CD8-positive, alpha-beta memory T cell (primary cell): Measurements from ENCODE around the gene COPRS. TPM values are rescaled to one million over a fixed set of nuclear protein-coding genes. Genes with fewer than 3 reads are reported as not detected.

ENCODE experiments used
- CTCF ChIA-PET: fragments of 350-600 bp; sonication (Branson Sonifier 250); formaldehyde crosslinking; loops from one replicate; lab custom pipeline; 2021; ENCODE audit warnings: antibody characterized with exemption; lab: Charles Lee
- POLR2A ChIA-PET: fragments of 350-600 bp; sonication (Branson Sonifier 250); formaldehyde crosslinking; loops from one replicate; lab custom pipeline; 2021; ENCODE audit warnings: antibody characterized with exemption; lab: Charles Lee
- DNase-seq, 5 donors: peaks; one replicate each; pipeline versions ENCODE4 v3.0.0 to v3.0.0-alpha.2; 2020 to 2022; ENCODE audit warnings: mixed read lengths in 1 of 5
- H3K27ac ChIP-seq: one replicate; pipeline ENCODE4 v1.7.0; 2013; ENCODE audit warnings: low read depth, mild to moderate bottlenecking, low read length, moderate library complexity
- H3K27me3 ChIP-seq: 2 replicates; pipeline ENCODE4 v1.7.0; 2013; ENCODE audit warnings: low read length, mild to moderate bottlenecking; ENCODE audit not compliant: insufficient read depth, poor library complexity, severe bottlenecking
- H3K36me3 ChIP-seq: 2 replicates; pipeline ENCODE4 v1.7.0; 2013; ENCODE audit warnings: mild to moderate bottlenecking, low read length, moderate library complexity; ENCODE audit not compliant: insufficient read depth
- H3K4me1 ChIP-seq: 2 replicates; pipeline ENCODE4 v1.7.0; 2013; ENCODE audit warnings: mild to moderate bottlenecking, low read length, moderate library complexity; ENCODE audit not compliant: insufficient read depth
- H3K4me3 ChIP-seq: 2 replicates; pipeline ENCODE4 v1.7.0; 2013; ENCODE audit warnings: mild to moderate bottlenecking, low read length
- H3K9me3 ChIP-seq: 2 replicates; pipeline ENCODE4 v1.7.0; 2013; ENCODE audit warnings: mild to moderate bottlenecking, low read length
- H3K27ac Mint-ChIP-seq, 8 donors: one replicate each; pipeline ENCODE4 v1.8.0; 2020 to 2021; ENCODE audit warnings: mixed read lengths in 8 of 8, mild to moderate bottlenecking in 6 of 8, inconsistent platforms in 3 of 8, moderate library complexity in 3 of 8
- H3K27me3 Mint-ChIP-seq, 2 donors: one replicate each; pipeline ENCODE4 v1.8.0; 2020 to 2021; ENCODE audit warnings: mixed read lengths in 2 of 2, mild to moderate bottlenecking in 1 of 2, moderate library complexity in 1 of 2
- H3K36me3 Mint-ChIP-seq, 3 donors: one replicate each; pipeline ENCODE4 v1.8.0; 2020 to 2021; ENCODE audit warnings: mixed read lengths in 3 of 3, inconsistent platforms in 1 of 3, mild to moderate bottlenecking in 1 of 3
- H3K4me1 Mint-ChIP-seq, 3 donors: one replicate each; pipeline ENCODE4 v1.8.0; 2020 to 2021; ENCODE audit warnings: mixed read lengths in 3 of 3, inconsistent platforms in 1 of 3, mild to moderate bottlenecking in 1 of 3
- H3K4me3 Mint-ChIP-seq, 7 donors: one replicate each; pipeline ENCODE4 v1.8.0; 2020 to 2021; ENCODE audit warnings: mixed read lengths in 7 of 7, mild to moderate bottlenecking in 6 of 7, moderate library complexity in 4 of 7, inconsistent platforms in 2 of 7
- H3K9me3 Mint-ChIP-seq, 5 donors: one replicate each; pipeline ENCODE4 v1.8.0; 2020 to 2022; ENCODE audit warnings: mixed read lengths in 5 of 5, mild to moderate bottlenecking in 3 of 5, moderate library complexity in 2 of 5, inconsistent platforms in 1 of 5
- polyA plus RNA-seq: library from polyadenylated mRNA; unstranded; fragments of 300-500 nt; fragmentation: Illumina TruSeq; gene quantifications from one replicate; pipeline ENCODE4 v1.2.3, GENCODE V29; 2021
- total RNA-seq, 2 experiments: library from RNA; stranded (reverse); gene quantifications; one replicate each; pipeline ENCODE4 v1.2.3, GENCODE V29; 2021

The COPRS gene, protein sequence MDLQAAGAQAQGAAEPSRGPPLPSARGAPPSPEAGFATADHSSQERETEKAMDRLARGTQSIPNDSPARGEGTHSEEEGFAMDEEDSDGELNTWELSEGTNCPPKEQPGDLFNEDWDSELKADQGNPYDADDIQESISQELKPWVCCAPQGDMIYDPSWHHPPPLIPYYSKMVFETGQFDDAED
- total RNA-seq (10 to 100 TPM; 66.6 to 67.4 TPM), polyA plus RNA-seq (13.7 TPM)

DNA sequence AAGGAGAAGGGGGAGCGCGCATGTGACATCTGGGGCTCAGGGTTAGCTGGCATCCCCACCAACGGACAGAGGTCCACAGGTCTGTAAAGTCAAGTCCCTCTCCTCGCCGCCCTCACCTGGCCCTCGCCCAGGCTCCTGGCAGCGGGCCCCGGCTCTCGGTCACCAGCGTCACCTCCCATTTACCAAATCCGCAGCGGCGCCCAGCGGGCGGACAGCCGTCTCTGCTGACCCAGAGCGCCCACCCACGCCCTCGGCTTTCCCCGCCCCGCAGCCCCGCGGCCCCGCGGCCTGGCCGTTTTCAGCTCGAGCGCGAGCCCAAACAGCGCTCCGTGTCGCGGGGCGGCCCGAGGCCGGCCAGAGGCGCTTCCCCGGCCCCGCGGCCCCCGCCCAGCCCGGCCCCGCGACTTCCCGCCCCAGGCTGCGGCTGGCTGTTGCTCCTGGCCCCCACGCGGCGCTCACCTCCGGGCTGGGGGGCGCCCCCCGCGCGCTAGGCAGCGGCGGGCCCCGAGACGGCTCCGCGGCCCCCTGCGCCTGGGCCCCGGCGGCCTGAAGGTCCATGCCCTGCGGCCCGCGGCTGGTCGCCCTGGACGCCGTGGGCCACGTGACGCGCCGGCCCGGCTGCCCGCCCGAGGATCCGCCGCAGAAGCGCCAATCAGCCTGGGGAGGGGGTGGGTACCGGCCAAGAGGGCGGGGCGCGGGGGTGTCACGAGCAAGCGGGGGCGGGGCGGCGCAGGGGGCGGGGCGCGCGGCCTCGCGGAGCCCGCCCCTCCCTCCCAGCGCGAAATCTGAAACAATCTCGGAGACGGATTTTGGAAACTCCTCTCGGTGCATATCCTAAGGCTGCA lies at the start of gene COPRS:
Gene COPRS, minus strand, starts transcription at position 603 of the 845 bp plus-strand sequence. Its CDS starts 45 bp downstream, at position 558.
- Mint-ChIP-seq H3K4me1 (peaks cover 15 to 18% (median 16%) of the 10 kb centered on the region in 3 donors), H3K27me3 (no peaks in the 10 kb centered on the region), H3K9me3 (no peaks in the 10 kb centered on the region), H3K4me3 (peak within 1 kb of the TSS; percentile 84 to 91 (median 90)), H3K27ac (peak within 1 kb of the TSS; percentile 24 to 93 (median 87)), H3K36me3 (peaks cover 3 to 22% (median 7%) of the 10 kb centered on the region in 3 donors)
- peak within 1 kb of the TSS; percentile 68 for H3K4me3 ChIP-seq
- H3K36me3 ChIP-seq, result peaks cover under 1% of the 10 kb centered on the region
- DNase-seq, result peak; percentile 69 to 85 (median 80)
- H3K9me3 ChIP-seq, result no peaks in the 10 kb centered on the region
- H3K27me3 ChIP-seq, result no peaks in the 10 kb centered on the region
- ChIA-PET POLR2A (no interaction called here), CTCF (no interaction called here)
- peaks cover 10% of the 10 kb centered on the region for H3K4me1 ChIP-seq
- no peak within 1 kb of the TSS for H3K27ac ChIP-seq

GRCh38 chr17:31908386-31908785 lies 49.3 kb upstream of the COPRS start:
- no peaks in the 10 kb centered on the region for H3K4me1 Mint-ChIP-seq
- no peak overlapping the region for H3K27ac Mint-ChIP-seq
- no peak for DNase-seq
- ChIA-PET CTCF (interaction anchor here (0.8 kb wide), 1 partner anchor 10 kb away, joined by 3 read pairs; no protein-coding TSS in a partner anchor), POLR2A (no interaction called here)
- H3K9me3 Mint-ChIP-seq, result no peaks in the 10 kb centered on the region
- Histone ChIP-seq H3K9me3 (no peaks in the 10 kb centered on the region), H3K27ac (no peak overlapping the region), H3K27me3 (no peaks in the 10 kb centered on the region), H3K4me1 (no peaks in the 10 kb centered on the region), H3K36me3 (no peaks in the 10 kb centered on the region), H3K4me3 (no peak overlapping the region)
- H3K4me3 Mint-ChIP-seq, result no peak overlapping the region
- H3K36me3 Mint-ChIP-seq, result no peaks in the 10 kb centered on the region
- peaks cover 9 to 22% of the 10 kb centered on the region in 2 donors for H3K27me3 Mint-ChIP-seq

DNA sequence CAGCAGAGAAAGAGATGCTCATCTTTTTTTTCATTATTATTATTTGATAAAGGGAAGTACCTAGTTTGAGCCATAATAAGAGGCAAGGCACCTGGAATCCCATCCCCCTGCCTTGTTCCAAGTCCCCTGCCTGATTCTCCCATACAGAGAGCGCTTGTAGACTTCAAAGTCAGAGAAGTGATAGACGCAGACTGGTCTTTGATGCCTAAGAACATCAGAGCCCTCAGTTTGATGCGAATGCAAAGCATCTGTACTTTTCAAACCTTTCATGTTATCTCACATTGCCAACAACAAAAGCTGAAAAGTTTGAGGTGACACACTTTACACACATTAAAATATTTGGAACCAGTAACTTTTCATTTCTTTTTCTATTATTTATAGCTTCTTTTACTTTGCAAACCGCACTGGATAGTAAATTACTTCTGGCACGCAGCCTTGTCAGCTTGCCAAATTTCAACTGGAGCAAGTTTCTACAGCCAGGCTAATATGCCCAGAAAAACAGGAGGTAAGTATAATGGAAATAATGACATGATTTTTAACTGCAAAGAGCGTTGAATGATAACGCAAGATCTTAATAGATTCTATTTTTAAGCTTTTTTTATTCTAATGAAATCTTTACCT lies 48.4 kb upstream of the COPRS start:
- Mint-ChIP-seq H3K4me1 (peaks cover 0 to 3% (median 0%) of the 10 kb centered on the region in 3 donors), H3K27me3 (peaks cover 9 to 21% of the 10 kb centered on the region in 2 donors), H3K36me3 (no peaks in the 10 kb centered on the region), H3K4me3 (no peak overlapping the region), H3K9me3 (no peaks in the 10 kb centered on the region), H3K27ac (no peak overlapping the region)
- Histone ChIP-seq H3K36me3 (no peaks in the 10 kb centered on the region), H3K4me1 (no peaks in the 10 kb centered on the region), H3K27me3 (no peaks in the 10 kb centered on the region), H3K9me3 (no peaks in the 10 kb centered on the region), H3K27ac (no peak overlapping the region), H3K4me3 (no peak overlapping the region)
- ChIA-PET POLR2A (no interaction called here), CTCF (no interaction called here)
- peak in 2 of 5 donors; percentile 1 to 27 for DNase-seq

DNA sequence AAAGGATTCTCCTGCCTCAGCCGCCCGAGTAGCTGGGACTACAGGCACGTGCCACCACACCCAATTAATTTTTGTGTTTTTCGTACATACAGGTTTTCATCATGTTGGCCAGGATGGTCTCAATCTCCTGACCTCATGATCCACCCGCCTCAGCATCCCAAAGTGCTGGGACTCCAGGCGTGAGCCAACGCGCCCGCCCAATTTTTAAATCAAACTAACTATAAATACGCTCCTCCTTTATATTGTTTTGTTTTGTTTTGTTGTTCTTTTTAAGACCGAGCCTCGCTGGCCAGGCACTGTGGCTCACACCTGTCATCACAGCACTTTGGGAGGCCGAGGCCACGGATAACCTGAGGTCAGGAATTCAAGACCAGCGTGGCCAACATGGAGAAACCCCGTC lies 44.4 kb upstream of the COPRS start:
- Mint-ChIP-seq H3K4me1 (peaks cover 4 to 9% (median 8%) of the 10 kb centered on the region in 3 donors), H3K36me3 (peaks cover 0 to 5% (median 1%) of the 10 kb centered on the region in 3 donors), H3K27ac (peak overlapping the region in 1 of 8 donors; percentile 58), H3K27me3 (peaks cover 4 to 5% of the 10 kb centered on the region in 2 donors), H3K4me3 (peak overlapping the region in 1 of 7 donors; percentile 41), H3K9me3 (no peaks in the 10 kb centered on the region)
- CTCF ChIA-PET, result no interaction called here
- H3K27ac ChIP-seq, result no peak overlapping the region
- no peak for DNase-seq
- H3K36me3 ChIP-seq, result no peaks in the 10 kb centered on the region
- POLR2A ChIA-PET, result no interaction called here
- no peaks in the 10 kb centered on the region for H3K27me3 ChIP-seq
- no peaks in the 10 kb centered on the region for H3K9me3 ChIP-seq
- H3K4me1 ChIP-seq, result peaks cover 9% of the 10 kb centered on the region
- H3K4me3 ChIP-seq, result no peak overlapping the region

GRCh38 chr17:31902693-31903092 lies 43.6 kb upstream of the COPRS start:
- peaks cover 0 to 12% (median 3%) of the 10 kb centered on the region in 3 donors for H3K36me3 Mint-ChIP-seq
- H3K27ac Mint-ChIP-seq, result no peak overlapping the region
- Histone ChIP-seq H3K4me3 (no peak overlapping the region), H3K27ac (no peak overlapping the region), H3K4me1 (peaks cover 9% of the 10 kb centered on the region), H3K9me3 (no peaks in the 10 kb centered on the region), H3K36me3 (peaks cover 5% of the 10 kb centered on the region), H3K27me3 (no peaks in the 10 kb centered on the region)
- H3K27me3 Mint-ChIP-seq, result peaks cover 4 to 5% of the 10 kb centered on the region in 2 donors
- peaks cover 8 to 10% (median 9%) of the 10 kb centered on the region in 3 donors for H3K4me1 Mint-ChIP-seq
- ChIA-PET CTCF (interaction anchor here (0.9 kb wide), 1 partner anchor 27 kb away, joined by 3 read pairs; no protein-coding TSS in a partner anchor), POLR2A (no interaction called here)
- no peak for DNase-seq
- peak overlapping the region in 2 of 7 donors; percentile 8 to 35 for H3K4me3 Mint-ChIP-seq
- H3K9me3 Mint-ChIP-seq, result no peaks in the 10 kb centered on the region

DNA sequence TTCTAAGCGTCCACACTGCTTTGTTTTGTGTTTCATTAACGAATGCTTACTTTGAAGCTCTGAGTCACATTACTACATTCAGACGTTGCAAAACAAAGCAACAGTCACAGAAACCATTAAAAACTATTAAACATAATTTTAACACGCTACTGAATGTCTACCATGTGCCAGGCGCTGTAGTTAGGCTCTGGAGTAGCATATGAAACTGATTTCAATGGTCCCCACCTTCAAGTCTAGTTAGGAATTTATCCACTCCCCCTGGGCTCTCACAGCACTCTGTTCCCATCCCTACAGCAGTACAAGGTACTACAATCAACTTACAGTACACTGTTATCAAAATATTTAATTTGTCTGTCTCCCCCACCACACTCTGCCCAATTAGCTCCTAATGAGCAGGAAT lies 41.8 kb upstream of the COPRS start:
- peaks cover 9 to 10% (median 10%) of the 10 kb centered on the region in 3 donors for H3K4me1 Mint-ChIP-seq
- no peak overlapping the region for H3K4me3 Mint-ChIP-seq
- Histone ChIP-seq H3K9me3 (no peaks in the 10 kb centered on the region), H3K27me3 (no peaks in the 10 kb centered on the region), H3K27ac (peak overlapping the region; percentile 74), H3K4me3 (peak overlapping the region; percentile 97), H3K36me3 (peaks cover 6% of the 10 kb centered on the region), H3K4me1 (peaks cover 9% of the 10 kb centered on the region)
- no peaks in the 10 kb centered on the region for H3K27me3 Mint-ChIP-seq
- POLR2A ChIA-PET, result no interaction called here
- H3K9me3 Mint-ChIP-seq, result no peaks in the 10 kb centered on the region
- CTCF ChIA-PET, result interaction anchor here (0.6 to 1.6 kb wide), 4 partner anchors 34 to 239 kb away, joined by 3 to 7 read pairs (median 3); no protein-coding TSS in a partner anchor
- DNase-seq, result peak in 1 of 5 donors; percentile 1
- H3K27ac Mint-ChIP-seq, result peak overlapping the region in 1 of 8 donors; percentile 22
- peaks cover 0 to 26% (median 3%) of the 10 kb centered on the region in 3 donors for H3K36me3 Mint-ChIP-seq

DNA sequence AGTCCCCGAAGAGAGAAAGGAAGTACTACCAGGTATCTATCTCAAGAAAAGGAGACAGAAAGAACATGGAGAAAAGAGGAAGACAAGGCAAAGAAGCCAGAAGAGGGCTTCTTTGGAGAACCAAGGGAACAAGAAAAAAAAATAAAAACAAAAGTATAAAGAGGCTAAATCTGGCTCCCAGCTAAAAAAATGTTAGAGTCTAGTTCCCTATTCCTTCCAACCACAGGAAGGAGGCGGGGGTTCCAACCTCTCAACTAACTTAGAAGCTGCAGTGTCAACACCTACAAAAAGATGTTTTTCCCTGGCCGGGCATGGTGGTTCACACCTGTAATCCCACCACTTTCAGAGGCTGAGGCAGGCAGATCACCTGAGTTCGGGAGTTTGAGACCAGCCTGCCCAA lies 29.1 kb upstream of the COPRS start:
- ChIA-PET CTCF (no interaction called here), POLR2A (no interaction called here)
- no peaks in the 10 kb centered on the region for H3K27me3 Mint-ChIP-seq
- Histone ChIP-seq H3K4me3 (no peak overlapping the region), H3K9me3 (no peaks in the 10 kb centered on the region), H3K4me1 (no peaks in the 10 kb centered on the region), H3K27me3 (no peaks in the 10 kb centered on the region), H3K27ac (no peak overlapping the region), H3K36me3 (peaks cover 38% of the 10 kb centered on the region)
- no peak for DNase-seq
- H3K4me3 Mint-ChIP-seq, result no peak overlapping the region
- H3K36me3 Mint-ChIP-seq, result peaks cover 9 to 79% (median 26%) of the 10 kb centered on the region in 3 donors
- H3K4me1 Mint-ChIP-seq, result no peaks in the 10 kb centered on the region
- H3K27ac Mint-ChIP-seq, result no peak overlapping the region
- H3K9me3 Mint-ChIP-seq, result no peaks in the 10 kb centered on the region
